K562 (cell line): ENCODE measurements around the gene VPS26A. TPM values are rescaled to one million over a fixed set of nuclear protein-coding genes. Genes with fewer than 3 reads are reported as not detected.

Experiments used
- ATAC-seq: fragments of 200-7000 bp; cut with Tn5 transposase; 3 replicates; pipeline ENCODE4 v1.9.1; 2020; ENCODE audit warnings: moderate library complexity
- BruUV-seq: library from RNA; stranded (reverse); fragments of 400-500 nt; replicated peaks from 2 replicates; lab custom pipeline; 2021; lab: Mats Ljungman, UMichigan
- CTCF ChIA-PET: fragments of 300-600 bp; formaldehyde crosslinking; extraction: SDS; loops from one replicate; lab custom pipeline; 2021; ENCODE audit warnings: low intra/inter-chr PET ratio; lab: Yijun Ruan, JAX
- POLR2A ChIA-PET: fragments of 300-600, 350-650 bp; sonication (Branson Sonifier 250); formaldehyde crosslinking; extraction: SDS; loops from one replicate; lab custom pipeline; 2021; ENCODE audit warnings: antibody characterized with exemption, inconsistent platforms; lab: Yijun Ruan, JAX
- DNase-seq, 4 experiments: peaks; one replicate each; pipeline versions ENCODE4 v3.0.0 to v3.0.0-alpha.2; 2011 to 2018; ENCODE audit warnings: low spot score in 3 of 4, mixed read lengths in 3 of 4; ENCODE audit errors: extremely low read depth in 1 of 4
- FAIRE-seq: peaks from 2 replicates; lab custom pipeline; 2011; peaks lifted over from hg19 to GRCh38; lab: Jason Lieb, UNC
- H2AFZ ChIP-seq: 2 replicates; pipeline ENCODE4 v1.6.0; 2011; ENCODE audit warnings: low read depth, low read length, control low read depth, inconsistent platforms
- H3K27ac ChIP-seq: fragments of 200-600 bp; 3 replicates; pipeline ENCODE4 v1.8.0; 2011; ENCODE audit warnings: low read depth, mild to moderate bottlenecking, control low read depth, inconsistent platforms, low read length, moderate library complexity, mixed read lengths; ENCODE audit errors: extremely low read depth
- H3K27me3 ChIP-seq, 2 experiments: fragments of 300-600 bp in 1 of 2; 2 replicates in 1 of 2; 3 replicates in 1 of 2; pipeline versions ENCODE4 v1.6.0 to v1.8.0; 2011; ENCODE audit warnings: inconsistent platforms in 2 of 2, low read length in 2 of 2, mild to moderate bottlenecking in 1 of 2, mixed read lengths in 1 of 2, moderate library complexity in 1 of 2; ENCODE audit not compliant: control insufficient read depth in 2 of 2, insufficient read depth in 2 of 2
- H3K36me3 ChIP-seq: fragments of 300-600 bp; 3 replicates; pipeline ENCODE4 v1.8.0; 2011; ENCODE audit warnings: mild to moderate bottlenecking, low read length, inconsistent platforms; ENCODE audit not compliant: control insufficient read depth, insufficient read depth
- H3K4me1 ChIP-seq, 2 experiments: fragments of 200-600 bp in 1 of 2; replicated peaks in 1 of 2; 2 replicates in 1 of 2; 3 replicates in 1 of 2; pipeline versions ENCODE4 v1.5.1 to v1.8.0; 2011; ENCODE audit warnings: inconsistent platforms in 2 of 2, low read length in 2 of 2, mild to moderate bottlenecking in 1 of 2, mixed read lengths in 1 of 2, moderate library complexity in 1 of 2; ENCODE audit not compliant: control insufficient read depth in 2 of 2, insufficient read depth in 2 of 2
- H3K4me2 ChIP-seq: 2 replicates; pipeline ENCODE4 v1.6.1; 2011; ENCODE audit warnings: low read length, control low read depth, inconsistent platforms, mixed read lengths; ENCODE audit not compliant: insufficient read depth
- H3K4me3 ChIP-seq: fragments of 200-600 bp; sonication (generic), shearing (Covaris generic); 2 replicates; pipeline ENCODE4 v1.5.1; 2016; ENCODE audit warnings: control low read depth, inconsistent platforms
- H3K79me2 ChIP-seq: fragments of 200-600 bp; 3 replicates; pipeline ENCODE4 v1.8.0; 2011; ENCODE audit warnings: low read length, inconsistent platforms; ENCODE audit not compliant: control insufficient read depth, insufficient read depth
- H3K9ac ChIP-seq, 2 experiments: 2 replicates each; pipeline versions ENCODE4 v1.6.0 to v1.6.1; 2011; ENCODE audit warnings: low read depth in 2 of 2, low read length in 2 of 2, control low read depth in 1 of 2, inconsistent platforms in 1 of 2, mild to moderate bottlenecking in 1 of 2, mixed read lengths in 1 of 2; ENCODE audit not compliant: insufficient read depth in 1 of 2
- H3K9me1 ChIP-seq: one replicate; pipeline ENCODE4 v1.6.0; 2011; ENCODE audit warnings: inconsistent platforms, mild to moderate bottlenecking, low read length, moderate library complexity; ENCODE audit not compliant: control insufficient read depth, insufficient read depth
- H3K9me3 ChIP-seq: replicated peaks from 2 replicates; pipeline ENCODE4 v1.5.1; 2011; ENCODE audit warnings: low read depth, low read length, inconsistent platforms; ENCODE audit not compliant: control insufficient read depth, insufficient read depth
- H4K20me1 ChIP-seq: replicated peaks from 2 replicates; pipeline ENCODE4 v1.6.1; 2011; ENCODE audit warnings: low read length, inconsistent platforms, mixed read lengths; ENCODE audit not compliant: control insufficient read depth, insufficient read depth
- ADNP ChIP-seq: fragments of 200-800 bp; sonication (Bioruptor generic); IDR thresholded peaks from 2 replicates; pipeline ENCODE4 v1.6.1; 2016; ENCODE audit warnings: missing genetic modification characterization, missing compliant biosample characterization
- BCOR ChIP-seq: fragments of 450-650 bp; IDR thresholded peaks from 2 replicates; pipeline ENCODE4 v1.6.1; 2016
- EZH2 ChIP-seq: IDR thresholded peaks from 2 replicates; pipeline ENCODE4 v1.6.1; 2012; ENCODE audit warnings: low read depth, mild to moderate bottlenecking, inconsistent platforms, low read length, borderline replicate concordance
- FIP1L1 ChIP-seq: fragments of 200-400 bp; formaldehyde crosslinking; IDR thresholded peaks from 2 replicates; pipeline ENCODE4 v1.6.1; 2018; ENCODE audit warnings: mild to moderate bottlenecking, low read depth, low read length; ENCODE audit not compliant: poor library complexity, severe bottlenecking
- FOXA3 ChIP-seq, 2 experiments: fragments of 450-650 bp in 1 of 2; sonication (generic) in 1 of 2; formaldehyde crosslinking; IDR thresholded peaks in 1 of 2; conservative IDR thresholded peaks in 1 of 2; 2 replicates each; pipeline versions ENCODE4 v1.4.0 to v1.8.0; 2020 to 2022; ENCODE audit warnings: mild to moderate bottlenecking in 2 of 2, missing genetic modification reagents in 1 of 2
- GABPA ChIP-seq: fragments of 200-800 bp; sonication (Bioruptor generic); conservative IDR thresholded peaks from 2 replicates; pipeline ENCODE4 v1.6.1; 2016; ENCODE audit warnings: low read depth, missing genetic modification characterization, missing compliant biosample characterization
- GATA2 ChIP-seq: sonication (generic); formaldehyde crosslinking; IDR thresholded peaks from 2 replicates; pipeline ENCODE4 v1.4.0; 2020; ENCODE audit warnings: mild to moderate bottlenecking, missing genetic modification reagents
- HDAC2 ChIP-seq: fragments of 450-650 bp; IDR thresholded peaks from 2 replicates; pipeline ENCODE4 v1.6.1; 2016; ENCODE audit warnings: mild to moderate bottlenecking
- NKRF ChIP-seq: fragments of 450-650 bp; IDR thresholded peaks from 2 replicates; pipeline ENCODE4 v1.6.1; 2016; ENCODE audit warnings: borderline replicate concordance
- PHF20 ChIP-seq: fragments of 450-650 bp; IDR thresholded peaks from 2 replicates; pipeline ENCODE4 v1.6.1; 2018; ENCODE audit not compliant: partially characterized antibody
- RAD21 ChIP-seq, 2 experiments: fragments of 250-450 bp in 1 of 2; fragments of 450-650 bp in 1 of 2; sonication (Bioruptor Pico) in 1 of 2; formaldehyde crosslinking in 1 of 2; IDR thresholded peaks in 1 of 2; conservative IDR thresholded peaks in 1 of 2; 2 replicates each; pipeline versions ENCODE4 v1.4.0 to v1.8.0; 2020 to 2022; ENCODE audit warnings: mild to moderate bottlenecking in 2 of 2, moderate library complexity in 1 of 2
- RBFOX2 ChIP-seq: fragments of 200-400 bp; formaldehyde crosslinking; IDR thresholded peaks from 2 replicates; pipeline ENCODE4 v1.6.1; 2017; ENCODE audit warnings: low read depth, mild to moderate bottlenecking, low read length, moderate library complexity
- RBM25 ChIP-seq: fragments of 200-400 bp; formaldehyde crosslinking; IDR thresholded peaks from 2 replicates; pipeline ENCODE4 v1.6.1; 2018; ENCODE audit warnings: low read length, low read depth, moderate library complexity; ENCODE audit not compliant: severe bottlenecking
- ZNF121 ChIP-seq: sonication (generic); formaldehyde crosslinking; conservative IDR thresholded peaks from 2 replicates; pipeline ENCODE4 v1.8.0; 2022; ENCODE audit warnings: missing genetic modification reagents
- WGBS: fragments of 100-300 bp; shearing (Covaris generic); methylation state at CpG from one replicate; pipeline ENCODE4 v1.1.6; 2016; ENCODE audit warnings: low coverage, mixed read lengths; ENCODE audit not compliant: insufficient coverage; ENCODE audit errors: missing lambda C conversion rate; 5-methylcytosine and 5-hydroxymethylcytosine counted together
- in situ Hi-C: fragments of 300-500 bp; cut with MboI; formaldehyde crosslinking; loops from 4 replicates; pipeline ENCODE4 v1.15.0; 2018; ENCODE audit warnings: inconsistent platforms, mixed read lengths
- intact Hi-C: fragments of 100-400 bp; cut with micrococcal nuclease; formaldehyde crosslinking; loops from 2 replicates; pipeline ENCODE4 v1.14.2; 2022
- polyA plus RNA-seq, 8 experiments: library from polyadenylated mRNA; depleted of rRNA in 4 of 8; stranded (reverse) in 5 of 8; unstranded in 3 of 8; fragments of >200 nt; fragmentation: Nextera tagmentation in 2 of 8; fragmentation: Illumina TruSeq in 1 of 8; extraction: Ambion mirVana in 2 of 8; extraction: Trizol in 1 of 8; gene quantifications; 2 replicates each; pipeline versions ENCODE4 v1.2.1 to v1.2.3, GENCODE V29; 2011 to 2014; ENCODE audit warnings: inconsistent platforms in 1 of 8, missing spikeins in 1 of 8
- total RNA-seq, 7 experiments: library from RNA; depleted of rRNA in 6 of 7; stranded (reverse); fragments of >200 nt in 6 of 7; fragmentation: Illumina TruSeq in 2 of 7; extraction: Trizol in 2 of 7; gene quantifications; 2 replicates each; pipeline versions ENCODE4 v1.2.1 to v1.2.3, GENCODE V29; 2011 to 2021; ENCODE audit warnings: low replicate concordance in 1 of 7
- TF ChIP-seq, protein P1 (sequence below), 3 experiments: IDR thresholded peaks in 2 of 3; conservative IDR thresholded peaks in 1 of 3; 2 replicates each; pipeline ENCODE4 v1.5.1; 2011 to 2012; ENCODE audit warnings: low read length in 3 of 3, mild to moderate bottlenecking in 3 of 3, control low read depth in 2 of 3, improper control_type of control experiment in 1 of 3, inconsistent platforms in 1 of 3, low read depth in 1 of 3, mixed read lengths in 1 of 3, moderate library complexity in 1 of 3; ENCODE audit not compliant: insufficient read depth in 2 of 3
- TF ChIP-seq, protein P2 (sequence below): fragments of 450-650 bp; formaldehyde crosslinking; IDR thresholded peaks from 2 replicates; pipeline ENCODE4 v1.4.0; 2020; ENCODE audit warnings: mild to moderate bottlenecking

VPS26A gene
- total and polyA plus RNA-seq, 9 of the 15 experiments (the other 6 are each of a cell fraction or from before 2014, with no cell fraction given) = 47.1 to 137 (median 69.3) TPM

- Histone ChIP-seq H3K9ac (no peak overlapping the region), H2AFZ (no peak overlapping the region), H3K27me3 (no peaks in the 10 kb centered on the region), H3K27ac (no peak overlapping the region), H3K79me2 (peaks cover 74% of the 10 kb centered on the region), H3K9me3 (no peaks in the 10 kb centered on the region), H3K9me1 (no peaks in the 10 kb centered on the region), H3K4me1 (peaks cover 0 to 17% of the 10 kb centered on the region in 2 experiments; a peak in 2 of 5 replicates), H3K4me3 (no peak overlapping the region), H4K20me1 (no peaks in the 10 kb centered on the region), H3K36me3 (peaks cover 20% of the 10 kb centered on the region; the same call in 2 of the 3 replicates), H3K4me2 (no peak overlapping the region)
- intact Hi-C loops (loop anchor here (1.0 to 5.0 kb wide), 7 partner anchors 29 to 318 kb away; partner anchors contain the start of genes DDX50 and KIFBP), in situ Hi-C loops (no loop called here)
- ATAC-seq (peak; percentile 20; the same call in 2 of the 3 replicates), FAIRE-seq (no peak), DNase-seq (peak in 3 of 4 experiments; percentile 48 to 61 (median 48))
- ChIA-PET CTCF (interaction anchor here (0.5 to 4.2 kb wide), 15 partner anchors 29 to 414 kb away, joined by 3 to 84 read pairs (median 4); partner anchors contain the start of genes DDX21 and VPS26A), POLR2A (interaction anchor here (1.2 to 3.0 kb wide), 6 partner anchors 12 to 125 kb away, joined by 3 to 12 read pairs (median 3); no protein-coding TSS in a partner anchor)
- WGBS = 82% methylated on average over 1 of the region's 1 CpG
- BruUV-seq = no TSS peak
- TF ChIP-seq, protein P1, sequence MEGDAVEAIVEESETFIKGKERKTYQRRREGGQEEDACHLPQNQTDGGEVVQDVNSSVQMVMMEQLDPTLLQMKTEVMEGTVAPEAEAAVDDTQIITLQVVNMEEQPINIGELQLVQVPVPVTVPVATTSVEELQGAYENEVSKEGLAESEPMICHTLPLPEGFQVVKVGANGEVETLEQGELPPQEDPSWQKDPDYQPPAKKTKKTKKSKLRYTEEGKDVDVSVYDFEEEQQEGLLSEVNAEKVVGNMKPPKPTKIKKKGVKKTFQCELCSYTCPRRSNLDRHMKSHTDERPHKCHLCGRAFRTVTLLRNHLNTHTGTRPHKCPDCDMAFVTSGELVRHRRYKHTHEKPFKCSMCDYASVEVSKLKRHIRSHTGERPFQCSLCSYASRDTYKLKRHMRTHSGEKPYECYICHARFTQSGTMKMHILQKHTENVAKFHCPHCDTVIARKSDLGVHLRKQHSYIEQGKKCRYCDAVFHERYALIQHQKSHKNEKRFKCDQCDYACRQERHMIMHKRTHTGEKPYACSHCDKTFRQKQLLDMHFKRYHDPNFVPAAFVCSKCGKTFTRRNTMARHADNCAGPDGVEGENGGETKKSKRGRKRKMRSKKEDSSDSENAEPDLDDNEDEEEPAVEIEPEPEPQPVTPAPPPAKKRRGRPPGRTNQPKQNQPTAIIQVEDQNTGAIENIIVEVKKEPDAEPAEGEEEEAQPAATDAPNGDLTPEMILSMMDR (IDR thresholded peaks at IDR 0.05 in 2 of 3, conservative IDR thresholded peaks at IDR 0.05 in 1 of 3; ENCODE audit: insufficient read depth in 2 of 3, low read depth in 1 of 3, low read length in 3 of 3) = peak in 2 of 3 experiments; percentile 42 to 50; a peak in 3 of 6 replicates
- TF ChIP-seq GATA2 (peak; percentile 10; the same call in 1 of the 2 replicates), HDAC2 (peak; percentile 62), GABPA (tag) (peak; percentile 4; the same call in 1 of the 2 replicates), RBFOX2 (peak; percentile 45; the same call in 1 of the 2 replicates), BCOR (peak; percentile 91), NKRF (0 out of 2 replicates have a peak, but pooled peaks have one; percentile 3), RBM25 (peak; percentile 96), PHF20 (peak; percentile 14), ADNP (tag) (peak; percentile 95), FIP1L1 (no peak), EZH2 (no peak), FOXA3 (CRISPR knock-in tag; conservative IDR thresholded peaks at IDR 0.05 in 1 of 2, IDR thresholded peaks at IDR 0.05 in 1 of 2) (no peak), ZNF121 (peak; percentile 79), RAD21 (CRISPR knock-in tag; conservative IDR thresholded peaks at IDR 0.05 in 1 of 2, IDR thresholded peaks at IDR 0.05 in 1 of 2) (peak; percentile 39 to 53)
- TF ChIP-seq, protein P2, sequence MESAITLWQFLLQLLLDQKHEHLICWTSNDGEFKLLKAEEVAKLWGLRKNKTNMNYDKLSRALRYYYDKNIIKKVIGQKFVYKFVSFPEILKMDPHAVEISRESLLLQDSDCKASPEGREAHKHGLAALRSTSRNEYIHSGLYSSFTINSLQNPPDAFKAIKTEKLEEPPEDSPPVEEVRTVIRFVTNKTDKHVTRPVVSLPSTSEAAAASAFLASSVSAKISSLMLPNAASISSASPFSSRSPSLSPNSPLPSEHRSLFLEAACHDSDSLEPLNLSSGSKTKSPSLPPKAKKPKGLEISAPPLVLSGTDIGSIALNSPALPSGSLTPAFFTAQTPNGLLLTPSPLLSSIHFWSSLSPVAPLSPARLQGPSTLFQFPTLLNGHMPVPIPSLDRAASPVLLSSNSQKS (CRISPR knock-in tag) = no peak
These were observed 30.0 kb upstream of the VPS26A start for GRCh38 chr10:69093933-69094332.
